HUES48 (cell line): ENCODE results near the gene GAS5.
"Not testable (repeated sequence)": the region's sequence is repeated elsewhere in the genome, so short reads cannot be mapped to it uniquely, and the experiment has no call there.

Experiments used
- H3K27ac ChIP-seq: one replicate; pipeline ENCODE4 v1.7.0; 2013; ENCODE audit warnings: low read depth, low read length, inconsistent platforms
- H3K27me3 ChIP-seq: 2 replicates; pipeline ENCODE4 v1.6.1; 2013; ENCODE audit warnings: mild to moderate bottlenecking, low read length; ENCODE audit not compliant: control insufficient read depth, insufficient read depth
- H3K36me3 ChIP-seq: 2 replicates; pipeline ENCODE4 v1.6.1; 2013; ENCODE audit warnings: low read length; ENCODE audit not compliant: control insufficient read depth, insufficient read depth
- H3K4me1 ChIP-seq: 2 replicates; pipeline ENCODE4 v1.6.1; 2013; ENCODE audit warnings: mild to moderate bottlenecking, low read length; ENCODE audit not compliant: control insufficient read depth, insufficient read depth
- H3K4me3 ChIP-seq: 2 replicates; pipeline ENCODE4 v1.5.1; 2013; ENCODE audit warnings: mild to moderate bottlenecking, low read depth, low read length
- H3K9ac ChIP-seq: 2 replicates; pipeline ENCODE4 v1.6.1; 2013; ENCODE audit warnings: mild to moderate bottlenecking, low read depth, low read length, moderate library complexity
- H3K9me3 ChIP-seq: 2 replicates; pipeline ENCODE4 v1.6.1; 2013; ENCODE audit warnings: low read length; ENCODE audit not compliant: control insufficient read depth, insufficient read depth

Gene GAS5

GRCh38 chr1:173889885-173890284 lies 22.1 kb upstream of the GAS5 start:
- H3K9me3 ChIP-seq = no peaks in the 10 kb centered on the region
- H3K27me3 ChIP-seq = no peaks in the 10 kb centered on the region
- H3K27ac ChIP-seq = no peak overlapping the region
- peaks cover 34% of the 10 kb centered on the region for H3K4me1 ChIP-seq
- H3K36me3 ChIP-seq = peaks cover 19% of the 10 kb centered on the region
- H3K4me3 ChIP-seq = no peak overlapping the region
- H3K9ac ChIP-seq = no peak overlapping the region

GRCh38 chr1:173888749-173889148 lies 21.0 kb upstream of the GAS5 start:
- Histone ChIP-seq H3K4me3 (peak overlapping the region; percentile 21; the same call in 1 of the 2 replicates), H3K4me1 (peaks cover 34% of the 10 kb centered on the region), H3K9me3 (no peaks in the 10 kb centered on the region), H3K27ac (peak overlapping the region; percentile 57), H3K27me3 (no peaks in the 10 kb centered on the region), H3K36me3 (peaks cover 19% of the 10 kb centered on the region), H3K9ac (0 out of 2 replicates have a peak overlapping the region, but pooled peaks have one; percentile 10)

DNA sequence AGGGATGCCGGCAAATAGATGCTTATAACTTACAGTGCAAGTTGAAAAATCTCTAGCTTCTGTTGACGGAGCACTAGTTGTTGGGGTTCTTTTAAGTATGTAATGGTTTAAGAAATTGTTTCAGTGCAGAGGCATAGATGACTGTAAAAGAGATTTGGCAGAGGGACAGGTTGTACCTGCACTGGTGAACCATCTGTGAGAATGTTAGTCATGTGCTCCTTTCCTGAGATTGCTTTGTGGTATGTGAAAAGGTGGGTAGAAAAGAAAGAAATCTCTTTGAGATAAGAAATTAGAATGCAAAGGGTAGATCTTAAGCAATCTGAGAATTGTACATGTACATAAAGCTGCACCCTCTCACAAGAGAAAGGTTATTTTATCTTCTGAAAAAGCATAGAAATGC lies 19.8 kb upstream of the GAS5 start:
- no peaks in the 10 kb centered on the region for H3K9me3 ChIP-seq
- H3K27me3 ChIP-seq = no peaks in the 10 kb centered on the region
- H3K36me3 ChIP-seq = peaks cover 19% of the 10 kb centered on the region
- H3K4me3 ChIP-seq = no peak overlapping the region
- H3K27ac ChIP-seq = no peak overlapping the region
- H3K4me1 ChIP-seq = peaks cover 34% of the 10 kb centered on the region
- no peak overlapping the region; the same call in 1 of the 2 replicates for H3K9ac ChIP-seq

DNA sequence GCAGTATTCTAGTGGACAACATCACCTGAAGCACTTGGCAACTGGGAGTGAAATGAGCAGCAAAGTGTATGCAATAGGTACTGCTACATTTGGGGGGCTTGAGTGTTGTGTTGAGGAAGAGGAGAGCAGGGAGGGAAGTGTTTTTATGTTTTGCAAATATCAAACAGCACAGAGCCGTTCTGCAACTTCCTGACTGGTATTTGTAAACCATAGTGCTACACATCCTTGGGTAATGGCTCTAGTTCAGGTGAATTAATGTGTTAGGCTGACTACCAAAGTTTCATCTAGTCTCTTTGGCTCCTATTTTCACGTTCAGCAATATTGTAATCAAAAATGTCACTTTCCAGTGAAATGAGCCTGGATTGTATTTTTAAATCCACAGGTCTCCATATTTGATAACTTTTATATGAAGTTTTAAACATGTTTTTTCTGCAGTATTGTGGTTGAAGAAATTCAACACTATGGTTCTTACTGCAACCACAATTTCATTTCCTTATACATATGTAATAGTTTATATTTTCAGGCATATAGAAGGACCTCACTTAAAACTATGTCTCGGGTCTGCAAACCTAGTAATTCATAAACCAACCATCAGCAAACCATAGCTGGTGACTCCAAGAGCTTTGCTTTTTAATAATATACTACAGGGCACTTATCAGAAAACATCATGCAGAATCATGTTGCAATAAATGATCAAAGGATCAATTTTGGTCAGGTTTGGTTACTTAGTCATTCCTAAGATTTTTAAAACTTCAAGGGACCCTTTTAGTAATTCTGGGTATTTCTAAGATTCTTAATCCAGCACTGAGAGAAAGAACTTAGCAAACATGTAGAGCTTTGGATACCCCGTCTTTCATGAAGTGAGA lies 19.2 kb upstream of the GAS5 start:
- Histone ChIP-seq H3K4me1 (peaks cover 34% of the 10 kb centered on the region), H3K4me3 (no peak overlapping the region), H3K27me3 (no peaks in the 10 kb centered on the region), H3K36me3 (peaks cover 19% of the 10 kb centered on the region), H3K27ac (no peak overlapping the region), H3K9me3 (no peaks in the 10 kb centered on the region), H3K9ac (no peak overlapping the region)

GRCh38 chr1:173884701-173885100 lies 16.9 kb upstream of the GAS5 start:
- Histone ChIP-seq H3K27me3 (no peaks in the 10 kb centered on the region), H3K9me3 (no peaks in the 10 kb centered on the region), H3K4me1 (peaks cover 24% of the 10 kb centered on the region), H3K9ac (no peak overlapping the region), H3K27ac (no peak overlapping the region), H3K4me3 (no peak overlapping the region), H3K36me3 (peaks cover 26% of the 10 kb centered on the region)

- H3K4me1 ChIP-seq, H3K4me3 ChIP-seq, H3K27ac ChIP-seq, H3K27me3 ChIP-seq, H3K9me3 ChIP-seq, H3K9ac ChIP-seq: not testable (repeated sequence)
- peaks cover 48% of the 10 kb centered on the region for H3K36me3 ChIP-seq
Measured at GRCh38 chr1:173881117-173881516, 13.3 kb upstream of the GAS5 start.

DNA sequence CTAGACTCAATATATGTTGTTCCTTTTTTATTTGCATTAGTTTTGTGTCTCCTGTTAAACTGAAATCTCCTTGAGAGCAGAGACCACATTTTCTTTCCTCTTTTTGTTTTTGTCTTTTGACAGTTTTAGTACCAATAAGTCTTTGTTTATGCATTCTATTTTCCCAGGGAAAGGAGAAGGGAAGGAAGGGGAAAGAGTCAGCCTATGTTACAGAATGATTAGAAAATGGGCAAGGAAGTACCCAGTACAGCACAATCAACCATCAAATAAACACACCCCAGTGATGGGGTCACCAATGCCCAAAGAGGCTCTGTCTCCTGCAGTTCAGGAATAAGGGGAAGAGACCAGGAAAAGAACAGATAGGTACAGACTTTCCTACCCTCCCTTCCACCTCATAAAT lies 10.5 kb upstream of the GAS5 start:
- no peaks in the 10 kb centered on the region for H3K4me1 ChIP-seq
- H3K27ac ChIP-seq = no peak overlapping the region

DNA sequence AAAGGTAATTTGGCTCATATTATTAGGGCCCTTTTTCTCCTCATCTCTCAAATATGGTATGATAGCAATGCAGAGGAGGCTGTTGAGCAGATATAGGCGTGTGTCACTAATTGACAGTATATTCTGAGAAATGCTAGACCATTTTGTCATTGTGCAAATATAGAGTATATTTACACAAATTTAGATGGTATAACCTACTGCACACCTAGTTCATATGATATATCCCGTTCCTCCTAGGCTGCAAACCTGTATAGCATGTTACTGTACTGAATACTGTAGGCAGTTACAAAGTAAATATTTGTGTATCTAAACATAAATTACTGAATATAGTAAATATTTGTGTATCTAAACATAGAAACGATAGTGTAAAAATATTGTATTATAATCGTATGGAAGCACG lies 8.9 kb upstream of the GAS5 start:
- no peak overlapping the region for H3K9ac ChIP-seq
- H3K4me1 ChIP-seq = no peaks in the 10 kb centered on the region
- H3K27ac ChIP-seq = no peak overlapping the region
- no peaks in the 10 kb centered on the region for H3K27me3 ChIP-seq
- no peaks in the 10 kb centered on the region for H3K9me3 ChIP-seq
- H3K4me3 ChIP-seq = no peak overlapping the region
- peaks cover 60% of the 10 kb centered on the region for H3K36me3 ChIP-seq

More for the DNA sequence above, 10.5 kb upstream of the GAS5 start:
- H3K4me3 ChIP-seq = no peak overlapping the region
- no peaks in the 10 kb centered on the region for H3K27me3 ChIP-seq
- no peak overlapping the region for H3K9ac ChIP-seq
- peaks cover 58% of the 10 kb centered on the region for H3K36me3 ChIP-seq
- H3K9me3 ChIP-seq = no peaks in the 10 kb centered on the region

DNA sequence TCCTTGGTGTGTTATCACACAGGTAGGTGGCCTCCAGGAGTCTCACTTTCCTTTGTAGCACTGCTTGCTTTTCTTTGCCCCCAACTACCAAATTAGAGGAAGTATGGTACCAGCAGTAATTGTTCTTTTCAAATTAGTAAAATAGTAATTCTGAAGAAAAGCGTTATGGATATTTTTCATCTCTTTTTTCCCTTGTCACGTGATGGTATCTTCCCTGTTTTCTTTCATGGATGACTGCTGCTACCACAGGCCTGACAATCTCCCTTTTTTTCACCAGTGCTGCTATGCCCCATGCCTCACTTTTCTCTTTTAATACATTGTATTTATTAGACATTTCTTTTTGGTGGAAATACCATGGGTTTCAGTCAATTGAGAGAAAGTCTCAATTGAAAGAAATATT lies 3.7 kb upstream of the GAS5 start:
- H3K4me1 ChIP-seq = peaks cover 6% of the 10 kb centered on the region; the same call in 1 of the 2 replicates
- no peak overlapping the region for H3K9ac ChIP-seq
- peaks cover 49% of the 10 kb centered on the region for H3K36me3 ChIP-seq
- H3K9me3 ChIP-seq = no peaks in the 10 kb centered on the region
- H3K27me3 ChIP-seq = no peaks in the 10 kb centered on the region
- no peak overlapping the region for H3K27ac ChIP-seq
- no peak overlapping the region for H3K4me3 ChIP-seq

GRCh38 chr1:173871091-173871490 lies 3.3 kb upstream of the GAS5 start:
- Histone ChIP-seq H3K4me1 (peaks cover 6% of the 10 kb centered on the region; the same call in 1 of the 2 replicates), H3K36me3 (peaks cover 49% of the 10 kb centered on the region), H3K9ac (no peak overlapping the region), H3K27me3 (no peaks in the 10 kb centered on the region), H3K9me3 (no peaks in the 10 kb centered on the region), H3K4me3 (no peak overlapping the region), H3K27ac (no peak overlapping the region)

- Histone ChIP-seq H3K27ac (no peak overlapping the region), H3K9ac (no peak overlapping the region), H3K4me3 (no peak overlapping the region)
Measured at GRCh38 chr1:173870252-173871075, 2.7 kb upstream of the GAS5 start.

More at GRCh38 chr1:173870252-173871075, 2.7 kb upstream of the GAS5 start:
- H3K36me3 ChIP-seq = peaks cover 49% of the 10 kb centered on the region
- no peaks in the 10 kb centered on the region for H3K9me3 ChIP-seq
- no peaks in the 10 kb centered on the region for H3K27me3 ChIP-seq
- H3K4me1 ChIP-seq = peaks cover 6% of the 10 kb centered on the region; the same call in 1 of the 2 replicates
